ENCODE data around the gene DNAH2.

DNAH2 gene

GRCh38 chr17:7818746-7819645 lies 101.5 kb downstream of the DNAH2 start:
- no peak for DNase-seq (ENCODE audit: low read depth in 2 of 2)

DNA sequence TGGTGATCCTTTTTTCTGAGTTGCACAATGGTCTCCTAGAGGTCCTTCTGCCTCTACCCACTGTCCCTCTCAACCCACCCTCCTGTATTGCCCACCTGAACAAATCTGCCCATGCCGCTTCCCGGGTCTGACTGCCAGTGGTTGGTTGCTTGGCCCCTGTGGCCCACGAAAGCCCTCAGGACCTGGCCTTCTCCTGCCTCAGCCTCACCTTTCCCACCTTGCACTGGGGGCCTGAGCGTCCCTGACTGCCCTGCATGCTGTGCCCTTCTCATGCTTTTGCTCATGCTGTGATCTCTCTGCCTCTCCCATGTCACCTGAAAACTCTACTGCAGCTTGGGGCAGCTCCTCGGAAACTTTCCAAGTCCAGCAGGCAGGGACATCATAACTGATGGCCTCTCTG lies 102.7 kb downstream of the DNAH2 start:
- no peak for DNase-seq (ENCODE audit: low read depth in 2 of 2)

GRCh38 chr17:7822126-7822525 lies 104.6 kb downstream of the DNAH2 start:
- DNase-seq (ENCODE audit: low read depth in 2 of 2): no peak

DNA sequence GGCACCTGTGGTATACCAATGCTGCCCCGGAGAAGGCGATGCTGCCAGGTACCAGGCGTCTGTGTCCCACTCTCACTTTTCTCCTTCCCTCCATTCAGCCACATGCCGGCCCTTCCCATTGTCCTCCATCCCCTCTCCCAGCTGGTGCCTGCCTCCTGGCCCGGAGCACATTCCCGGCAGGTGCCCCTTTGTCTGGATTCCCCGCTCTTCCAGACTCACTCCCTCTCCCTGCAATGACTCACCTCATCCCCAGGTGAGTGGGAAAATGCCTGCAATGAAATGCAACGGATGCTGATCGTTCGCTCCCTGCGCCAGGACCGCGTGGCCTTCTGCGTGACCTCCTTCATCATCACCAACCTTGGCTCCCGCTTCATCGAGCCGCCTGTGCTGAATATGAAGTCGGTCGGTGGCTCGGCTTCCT lies 106.0 kb downstream of the DNAH2 start:
- no peak for DNase-seq (ENCODE audit: low read depth in 2 of 2)

DNA sequence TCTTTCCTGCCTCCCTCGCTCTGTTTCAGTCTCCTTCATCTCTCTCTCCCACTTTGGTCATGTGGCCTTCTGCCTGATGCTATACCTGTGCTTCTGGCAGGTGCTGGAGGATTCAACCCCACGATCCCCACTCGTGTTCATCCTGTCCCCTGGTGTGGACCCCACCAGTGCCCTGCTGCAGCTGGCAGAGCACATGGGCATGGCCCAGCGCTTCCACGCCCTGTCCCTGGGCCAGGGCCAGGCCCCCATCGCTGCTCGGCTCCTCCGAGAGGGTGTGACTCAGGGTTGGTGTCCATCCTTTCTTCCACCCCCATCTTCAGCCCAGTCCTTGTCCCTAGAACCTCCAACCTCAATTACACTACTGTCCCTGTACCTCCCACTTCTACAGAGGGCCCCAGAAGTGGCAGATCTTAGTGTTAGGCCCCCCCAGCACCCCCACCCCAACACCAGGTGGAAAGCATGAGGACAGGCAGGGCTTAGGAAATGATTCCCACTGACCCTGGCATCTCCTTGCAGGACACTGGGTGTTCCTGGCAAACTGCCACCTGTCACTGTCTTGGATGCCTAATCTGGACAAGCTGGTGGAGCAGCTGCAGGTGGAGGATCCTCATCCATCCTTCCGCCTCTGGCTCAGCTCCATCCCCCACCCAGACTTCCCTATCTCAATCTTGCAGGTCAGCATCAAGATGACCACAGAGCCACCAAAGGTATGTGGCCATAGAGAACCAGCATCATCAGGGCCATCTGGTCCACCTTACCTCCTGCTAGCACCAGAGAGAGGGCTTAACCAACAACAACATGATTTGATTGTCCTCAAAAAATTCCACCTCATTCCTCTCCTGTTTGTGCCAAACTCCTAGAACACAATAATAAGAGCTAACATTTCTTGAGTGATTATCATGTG lies 106.7 kb downstream of the DNAH2 start:
- no peak for DNase-seq (ENCODE audit: low read depth in 2 of 2)

- DNase-seq (ENCODE audit: low read depth in 2 of 2): no peak
Measured at GRCh38 chr17:7825206-7825990, 107.9 kb downstream of the DNAH2 start.

DNA sequence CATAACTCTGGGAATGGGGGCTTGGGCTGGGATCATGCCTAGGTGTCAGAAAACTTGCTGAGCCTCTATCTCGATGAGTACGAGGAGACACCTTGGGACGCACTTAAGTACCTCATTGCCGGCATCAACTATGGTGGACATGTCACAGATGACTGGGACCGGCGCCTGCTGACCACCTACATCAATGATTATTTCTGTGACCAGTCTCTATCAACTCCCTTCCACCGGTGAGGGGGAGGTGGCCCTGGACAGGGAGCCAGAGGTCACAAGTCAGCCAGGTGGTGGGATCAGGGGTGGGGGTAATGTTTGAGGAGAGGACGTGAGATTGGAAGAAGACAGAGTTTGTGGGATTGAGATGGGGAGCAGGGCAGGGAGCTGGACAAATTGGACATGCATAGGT lies 113.1 kb downstream of the DNAH2 start:
- no peak for DNase-seq (ENCODE audit: low read depth in 2 of 2)

DNA sequence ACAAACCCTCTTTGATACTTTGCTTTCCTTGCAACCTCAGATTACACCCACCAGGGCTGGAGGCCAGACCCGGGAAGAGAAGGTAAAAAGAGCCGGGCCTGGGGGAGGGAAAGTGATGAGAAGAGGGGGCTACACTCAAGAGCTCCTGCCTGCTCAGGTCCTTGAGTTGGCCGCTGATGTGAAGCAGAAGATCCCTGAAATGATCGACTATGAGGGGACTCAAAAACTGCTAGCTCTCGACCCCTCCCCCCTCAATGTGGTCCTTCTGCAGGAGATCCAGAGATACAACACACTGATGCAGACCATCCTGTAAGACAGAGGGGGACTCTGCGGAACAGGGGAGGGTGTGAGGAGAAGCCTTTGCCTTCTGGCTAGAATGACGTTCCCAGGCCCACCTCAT lies 113.7 kb downstream of the DNAH2 start:
- no peak for DNase-seq (ENCODE audit: low read depth in 2 of 2)

DNA sequence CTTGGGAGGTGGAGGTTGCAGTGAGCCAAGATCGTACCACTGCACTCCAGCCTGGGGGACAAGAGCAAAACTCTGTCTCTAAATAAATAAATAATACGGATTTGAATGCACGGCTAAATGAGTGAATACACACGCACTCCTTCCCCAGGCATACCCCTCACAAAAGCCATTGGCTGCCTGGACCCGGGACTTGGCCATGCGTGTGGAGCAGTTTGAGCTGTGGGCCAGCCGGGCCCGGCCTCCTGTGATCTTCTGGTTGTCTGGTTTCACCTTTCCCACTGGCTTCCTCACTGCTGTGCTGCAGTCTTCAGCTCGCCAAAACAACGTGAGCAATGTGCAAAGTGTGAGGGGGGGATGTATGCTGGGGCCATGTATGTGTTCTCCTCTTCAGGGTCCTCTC lies 114.9 kb downstream of the DNAH2 start:
- no peak for DNase-seq (ENCODE audit: low read depth in 2 of 2)

DNA sequence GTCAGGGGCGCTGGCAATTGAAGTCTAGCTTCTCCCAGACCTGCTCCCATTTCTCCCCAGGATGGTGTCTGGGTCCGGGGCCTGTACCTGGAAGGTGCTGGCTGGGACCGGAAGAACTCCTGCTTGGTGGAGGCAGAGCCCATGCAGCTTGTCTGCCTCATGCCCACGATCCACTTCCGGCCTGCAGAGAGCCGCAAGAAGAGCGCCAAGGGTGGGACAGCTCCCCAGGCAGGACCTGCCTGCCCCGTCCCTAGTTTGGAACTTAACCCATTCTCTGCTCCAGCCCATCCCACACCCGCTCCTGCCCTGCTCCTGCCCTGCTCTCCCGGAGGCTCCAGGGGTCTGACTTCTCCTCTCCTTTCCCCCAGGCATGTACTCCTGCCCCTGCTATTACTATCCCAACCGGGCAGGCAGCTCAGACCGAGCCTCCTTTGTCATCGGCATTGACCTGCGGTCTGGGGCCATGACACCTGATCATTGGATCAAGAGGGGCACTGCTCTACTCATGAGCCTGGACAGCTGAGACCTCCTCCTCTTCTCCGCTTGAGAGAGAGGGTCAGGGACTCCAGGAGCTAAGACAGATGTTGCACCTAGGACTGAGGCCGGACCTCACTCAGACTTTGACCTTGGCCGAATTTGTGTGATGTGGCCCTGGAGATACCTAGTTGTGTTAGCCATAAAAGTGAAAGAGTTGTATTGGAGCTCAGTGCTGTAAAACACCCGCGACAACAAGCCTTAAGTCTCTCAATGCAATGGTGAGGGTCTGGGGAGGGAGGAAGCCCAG lies 115.7 kb downstream of the DNAH2 start:
- no peak for DNase-seq (ENCODE audit: low read depth in 2 of 2)

DNA sequence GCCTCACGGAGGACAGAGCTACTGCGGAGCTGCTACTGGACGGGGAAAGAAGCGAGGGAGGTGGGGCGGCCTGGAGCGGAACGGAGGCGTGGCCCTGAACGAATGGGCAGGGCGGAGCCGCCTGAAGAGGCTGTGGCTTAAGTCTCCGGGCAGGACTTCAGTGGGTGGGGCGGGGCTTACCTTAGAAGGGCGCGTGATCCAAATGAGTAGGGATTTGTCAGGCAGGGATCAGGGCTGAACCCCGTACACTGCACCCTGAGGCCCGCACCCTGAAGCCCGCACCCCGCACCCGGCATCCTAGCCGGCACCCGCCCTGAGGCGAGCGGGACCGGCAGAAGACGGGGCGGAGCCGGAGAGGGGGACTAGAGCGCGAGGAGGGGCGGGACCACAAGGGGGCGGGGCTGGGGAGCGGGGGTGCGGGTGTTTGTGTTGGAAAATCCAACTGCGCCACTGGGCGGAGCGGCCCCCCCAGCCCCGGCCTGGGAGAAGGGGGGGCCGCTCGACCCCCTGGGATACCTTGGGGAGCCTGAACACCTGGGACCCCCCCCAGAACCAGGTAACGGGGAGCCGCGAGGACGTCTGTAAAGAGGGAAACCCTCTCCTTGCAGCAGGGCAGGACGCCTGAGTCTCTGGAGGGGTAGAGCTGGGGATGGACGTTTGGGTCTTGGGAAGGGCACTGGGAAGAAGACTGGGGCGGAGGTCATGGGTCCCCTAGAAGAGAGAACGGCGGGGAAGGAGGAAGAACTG lies 116.4 kb downstream of the DNAH2 start, which contains the start of gene KDM6B:
TSS of gene KDM6B (plus strand) at position 423 of the 747 bp plus-strand sequence. CDS start 11,338 bp downstream, outside the sequence.
- DNase-seq (ENCODE audit: low read depth in 2 of 2): peak; percentile 73 to 74

DNA sequence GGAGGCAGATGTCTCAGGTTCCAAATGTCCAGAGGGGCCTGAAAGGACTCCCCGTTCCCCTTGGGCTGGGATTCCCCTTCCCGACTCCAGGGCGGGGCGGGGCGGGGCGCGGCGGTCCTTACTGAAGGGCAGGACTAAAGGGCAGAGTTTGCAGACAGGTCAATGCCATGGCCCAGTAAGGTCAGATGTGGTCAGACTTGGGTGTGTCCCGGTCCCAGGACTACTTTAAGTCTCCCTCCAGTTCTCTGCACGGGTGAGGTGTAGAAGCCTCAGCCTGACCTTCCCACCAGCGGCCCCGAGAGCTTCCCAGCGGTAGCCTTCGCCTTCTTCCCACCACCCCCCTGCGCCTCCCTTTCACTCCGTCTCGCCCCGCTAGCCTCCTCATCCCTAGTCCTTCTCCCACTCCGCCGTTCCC lies 117.0 kb downstream of the DNAH2 start:
- no peak for DNase-seq (ENCODE audit: low read depth in 2 of 2)

- peak; percentile 81 to 83 for DNase-seq (ENCODE audit: low read depth in 2 of 2)
Measured at GRCh38 chr17:7834957-7835813, 117.6 kb downstream of the DNAH2 start.

- DNase-seq (ENCODE audit: low read depth in 2 of 2): no peak
Measured at GRCh38 chr17:7835814-7836595, 118.5 kb downstream of the DNAH2 start.

- no peak for DNase-seq (ENCODE audit: low read depth in 2 of 2)
Measured at GRCh38 chr17:7836596-7837407, 119.3 kb downstream of the DNAH2 start.

DNA sequence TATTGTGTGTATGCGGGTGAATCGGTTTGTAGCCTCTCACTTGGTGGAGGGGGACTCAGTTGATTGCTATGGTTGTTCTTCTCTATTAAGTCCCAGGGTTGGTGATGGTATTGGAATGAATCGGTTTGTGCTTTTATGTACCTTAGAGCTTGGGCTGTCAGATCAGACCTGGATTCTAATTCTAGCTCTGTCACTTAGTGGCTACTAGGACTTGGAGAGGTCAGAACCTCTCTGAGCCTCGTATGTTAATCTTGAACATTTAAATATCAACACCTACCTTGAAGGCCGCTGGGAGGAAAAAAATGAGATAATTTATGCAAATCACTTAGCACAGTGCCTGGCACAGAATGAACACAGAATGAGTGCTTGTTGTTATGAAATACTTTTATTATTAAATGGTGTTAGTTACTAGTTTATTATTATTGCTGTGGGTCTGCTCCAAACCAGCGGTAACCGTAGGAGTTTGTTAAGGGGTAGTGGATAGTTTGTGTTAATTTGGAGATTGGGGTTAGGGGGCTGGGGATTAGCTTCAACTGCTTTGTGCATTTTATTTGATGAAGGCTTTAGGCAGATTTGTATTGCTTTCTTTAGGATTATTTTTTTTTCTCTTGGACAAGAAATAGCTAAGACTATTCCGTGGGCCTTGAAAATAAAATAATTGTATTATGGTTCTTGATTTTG lies 120.0 kb downstream of the DNAH2 start:
- no peak for DNase-seq (ENCODE audit: low read depth in 2 of 2)
